PC-3 (cell line): Measurements from ENCODE around the gene KLHDC8A. TPM values are rescaled to one million over a fixed set of nuclear protein-coding genes. Genes with fewer than 3 reads are reported as not detected.

Experiments
- ATAC-seq: fragments of 200-7000 bp; cut with Tn5 transposase; 2 replicates; pipeline ENCODE4 v1.9.1; 2020; ENCODE audit warnings: mild to moderate bottlenecking, moderate library complexity
- BruUV-seq: library from RNA; stranded (reverse); fragments of 400-500 nt; replicated peaks from 2 replicates; lab custom pipeline; 2021; lab: Mats Ljungman, UMichigan
- CTCF ChIA-PET: fragments of 300-600 bp; sonication (Branson Sonifier 250); formaldehyde crosslinking; loops from one replicate; lab custom pipeline; 2022; ENCODE audit warnings: antibody characterized with exemption; lab: Charles Lee
- POLR2A ChIA-PET: fragments of 300-600 bp; sonication (Branson Sonifier 250); formaldehyde crosslinking; loops from one replicate; lab custom pipeline; 2022; ENCODE audit warnings: antibody characterized with exemption; ENCODE audit not compliant: unreplicated experiment; lab: Charles Lee
- DNase-seq: peaks from one replicate; pipeline ENCODE4 v3.0.0-alpha.2; 2015
- H2AFZ ChIP-seq: fragments of 300-600 bp; sonication (generic); 2 replicates; pipeline ENCODE4 v1.6.0; 2016; ENCODE audit warnings: antibody characterized with exemption, low read length
- H3F3A ChIP-seq: fragments of 300-600 bp; sonication (generic); one replicate; pipeline ENCODE4 v1.6.0; 2017; ENCODE audit warnings: antibody characterized with exemption, low read length, control low read depth, mild to moderate bottlenecking; ENCODE audit not compliant: unreplicated experiment
- H3K27ac ChIP-seq: fragments of 300-600 bp; sonication (generic); 2 replicates; pipeline ENCODE4 v1.5.1; 2016; ENCODE audit warnings: mild to moderate bottlenecking, low read length
- H3K27me3 ChIP-seq: fragments of 300-600 bp; sonication (generic); 2 replicates; pipeline ENCODE4 v1.6.1; 2016; ENCODE audit warnings: low read length, mixed read lengths
- H3K36me3 ChIP-seq: fragments of 300-600 bp; sonication (generic); 2 replicates; pipeline ENCODE4 v1.6.1; 2016; ENCODE audit warnings: low read depth, mixed run types, low read length, mixed read lengths
- H3K4me1 ChIP-seq: fragments of 300-600 bp; sonication (generic); 2 replicates; pipeline ENCODE4 v1.5.1; 2016; ENCODE audit warnings: low read length; ENCODE audit not compliant: insufficient read depth
- H3K4me2 ChIP-seq: fragments of 300-600 bp; sonication (generic); 2 replicates; pipeline ENCODE4 v1.6.0; 2016; ENCODE audit warnings: low read length
- H3K4me3 ChIP-seq: fragments of 300-600 bp; sonication (generic); 2 replicates; pipeline ENCODE4 v1.5.1; 2016; ENCODE audit warnings: mild to moderate bottlenecking, low read length, mixed read lengths
- H3K79me2 ChIP-seq: fragments of 300-600 bp; sonication (generic); 2 replicates; pipeline ENCODE4 v1.6.1; 2017; ENCODE audit warnings: low read length, mixed read lengths
- H3K9ac ChIP-seq: fragments of 300-600 bp; sonication (generic); 2 replicates; pipeline ENCODE4 v1.6.0; 2016; ENCODE audit warnings: mild to moderate bottlenecking, low read length
- H3K9me2 ChIP-seq: fragments of 300-600 bp; sonication (generic); replicated peaks from 2 replicates; pipeline ENCODE4 v1.6.1; 2016; ENCODE audit warnings: mixed run types, low read length, mixed read lengths
- H3K9me3 ChIP-seq: fragments of 300-600 bp; sonication (generic); 2 replicates; pipeline ENCODE4 v1.6.1; 2016; ENCODE audit warnings: low read length, mixed read lengths
- H4K20me1 ChIP-seq: fragments of 300-600 bp; sonication (generic); 2 replicates; pipeline ENCODE4 v1.6.1; 2016; ENCODE audit warnings: low read length, mixed read lengths
- EZH2 ChIP-seq: fragments of 300-600 bp; sonication (generic); IDR thresholded peaks from one replicate; pipeline ENCODE4 v1.6.1; 2017; ENCODE audit warnings: antibody characterized with exemption, mild to moderate bottlenecking, low read length; ENCODE audit not compliant: unreplicated experiment
- EZH2phosphoT487 ChIP-seq: fragments of 300-600 bp; sonication (generic); IDR thresholded peaks from 2 replicates; pipeline ENCODE4 v1.6.1; 2018; ENCODE audit warnings: mild to moderate bottlenecking, antibody characterized with exemption, low read length, borderline replicate concordance
- intact Hi-C: fragments of 100-400 bp; cut with micrococcal nuclease; formaldehyde crosslinking; loops from 2 replicates; pipeline ENCODE4 v1.9.0; 2023
- total RNA-seq: library from RNA; depleted of rRNA; stranded (reverse); fragments of >200 nt; gene quantifications from 2 replicates; pipeline ENCODE4 v1.2.3, GENCODE V29; 2014
- TF ChIP-seq, protein P1 (sequence below): fragments of 300-600 bp; sonication (generic); conservative IDR thresholded peaks from 2 replicates; pipeline ENCODE4 v1.5.1; 2017; ENCODE audit warnings: antibody characterized with exemption, low read depth, mild to moderate bottlenecking, low read length

Gene KLHDC8A
- total RNA-seq, 1 experiment from 2014 or later, result not detected

DNA sequence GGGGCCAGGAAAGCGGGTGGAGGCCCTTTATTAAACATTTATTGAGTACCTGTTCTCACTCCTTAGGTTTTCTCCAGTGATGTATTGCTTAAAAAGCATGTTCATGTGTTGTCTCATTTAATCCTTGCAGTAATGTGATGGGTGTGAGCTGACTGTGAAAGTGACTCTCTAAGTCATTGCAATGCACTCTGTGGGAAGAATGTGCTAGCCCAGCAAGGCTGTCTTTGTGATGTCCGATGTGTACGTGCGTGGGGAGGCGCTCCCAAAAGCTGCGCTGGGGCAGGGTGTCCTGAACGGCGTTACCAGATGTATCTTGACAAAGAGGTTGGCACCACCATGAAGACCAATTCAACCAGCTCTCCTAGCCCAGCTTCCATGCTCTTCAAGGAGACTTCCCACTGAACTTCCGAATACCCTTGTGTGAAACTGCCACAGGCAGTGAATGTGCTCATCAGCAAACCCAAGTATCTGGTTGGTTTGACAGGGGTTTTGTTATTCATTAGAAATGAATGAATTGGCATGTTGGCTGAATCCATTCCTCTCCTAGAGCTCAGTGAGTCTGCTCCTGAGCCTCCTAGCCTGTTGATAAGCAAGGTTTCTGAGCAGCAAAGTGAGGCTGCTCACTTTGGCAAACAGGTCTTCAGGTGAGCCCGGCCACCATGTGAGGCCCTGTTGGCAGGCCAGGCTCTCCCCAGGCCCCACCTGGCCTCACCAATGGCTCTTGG, 63.2 kb downstream of the KLHDC8A start:
- ATAC-seq (no peak), DNase-seq (no peak)
- ChIA-PET POLR2A (interaction anchor here (0.6 kb wide), 1 partner anchor 488 kb away, joined by 3 read pairs; no protein-coding TSS in a partner anchor), CTCF (interaction anchor here (0.6 kb wide), 1 partner anchor 21 kb away, joined by 3 read pairs; no protein-coding TSS in a partner anchor)
- Histone ChIP-seq H3K27ac (peak overlapping the region; percentile 73), H3K4me2 (peak overlapping the region; percentile 58), H3K4me3 (no peak overlapping the region), H3K36me3 (no peaks in the 10 kb centered on the region), H4K20me1 (no peaks in the 10 kb centered on the region), H3K9me3 (no peaks in the 10 kb centered on the region), H3K9ac (peak overlapping the region; percentile 21), H3K9me2 (no peaks in the 10 kb centered on the region), H2AFZ (0 out of 2 replicates have a peak overlapping the region, but pooled peaks have one; percentile 54), H3K4me1 (peaks cover 37% of the 10 kb centered on the region), H3K27me3 (no peaks in the 10 kb centered on the region), H3K79me2 (no peaks in the 10 kb centered on the region), H3F3A (no peaks in the 10 kb centered on the region)
- intact Hi-C loops, result no loop called here
- no TSS peak for BruUV-seq
- TF ChIP-seq, protein P1, sequence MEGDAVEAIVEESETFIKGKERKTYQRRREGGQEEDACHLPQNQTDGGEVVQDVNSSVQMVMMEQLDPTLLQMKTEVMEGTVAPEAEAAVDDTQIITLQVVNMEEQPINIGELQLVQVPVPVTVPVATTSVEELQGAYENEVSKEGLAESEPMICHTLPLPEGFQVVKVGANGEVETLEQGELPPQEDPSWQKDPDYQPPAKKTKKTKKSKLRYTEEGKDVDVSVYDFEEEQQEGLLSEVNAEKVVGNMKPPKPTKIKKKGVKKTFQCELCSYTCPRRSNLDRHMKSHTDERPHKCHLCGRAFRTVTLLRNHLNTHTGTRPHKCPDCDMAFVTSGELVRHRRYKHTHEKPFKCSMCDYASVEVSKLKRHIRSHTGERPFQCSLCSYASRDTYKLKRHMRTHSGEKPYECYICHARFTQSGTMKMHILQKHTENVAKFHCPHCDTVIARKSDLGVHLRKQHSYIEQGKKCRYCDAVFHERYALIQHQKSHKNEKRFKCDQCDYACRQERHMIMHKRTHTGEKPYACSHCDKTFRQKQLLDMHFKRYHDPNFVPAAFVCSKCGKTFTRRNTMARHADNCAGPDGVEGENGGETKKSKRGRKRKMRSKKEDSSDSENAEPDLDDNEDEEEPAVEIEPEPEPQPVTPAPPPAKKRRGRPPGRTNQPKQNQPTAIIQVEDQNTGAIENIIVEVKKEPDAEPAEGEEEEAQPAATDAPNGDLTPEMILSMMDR, result no peak
- TF ChIP-seq EZH2phosphoT487 (no peak), EZH2 (no peak)

DNA sequence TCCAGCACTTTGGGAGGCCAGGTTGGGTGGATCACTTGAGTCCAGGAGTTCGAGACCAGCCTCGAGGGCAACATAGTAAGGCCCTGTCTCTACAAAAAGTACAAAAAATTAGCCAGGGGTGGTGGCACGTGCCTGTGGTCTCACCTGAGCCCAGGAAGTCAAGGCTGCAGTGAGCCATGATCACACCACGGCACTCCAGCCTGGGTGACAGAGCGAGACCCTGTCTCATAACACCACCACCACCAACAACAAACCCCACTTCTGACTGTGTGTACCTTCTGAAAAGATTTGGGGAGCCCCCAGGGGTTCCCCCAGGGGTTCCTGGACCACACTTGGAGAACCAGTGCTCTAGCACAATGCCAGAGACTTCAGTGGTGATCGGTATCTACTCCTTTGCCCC, 65.1 kb downstream of the KLHDC8A start:
- ATAC-seq, result no peak
- Histone ChIP-seq H3K9ac (no peak overlapping the region), H2AFZ (no peak overlapping the region), H3K9me3 (no peaks in the 10 kb centered on the region), H3K36me3 (no peaks in the 10 kb centered on the region), H3K27me3 (no peaks in the 10 kb centered on the region), H3K9me2 (no peaks in the 10 kb centered on the region), H3K27ac (no peak overlapping the region), H4K20me1 (no peaks in the 10 kb centered on the region), H3K4me2 (no peak overlapping the region), H3K4me3 (no peak overlapping the region), H3F3A (no peaks in the 10 kb centered on the region), H3K4me1 (peaks cover 40% of the 10 kb centered on the region), H3K79me2 (no peaks in the 10 kb centered on the region)
- BruUV-seq, result no TSS peak
- intact Hi-C loops, result no loop called here
- DNase-seq, result no peak
- no peak for TF ChIP-seq EZH2phosphoT487
- TF ChIP-seq EZH2, result no peak
- ChIA-PET POLR2A (no interaction called here), CTCF (no interaction called here)

DNA sequence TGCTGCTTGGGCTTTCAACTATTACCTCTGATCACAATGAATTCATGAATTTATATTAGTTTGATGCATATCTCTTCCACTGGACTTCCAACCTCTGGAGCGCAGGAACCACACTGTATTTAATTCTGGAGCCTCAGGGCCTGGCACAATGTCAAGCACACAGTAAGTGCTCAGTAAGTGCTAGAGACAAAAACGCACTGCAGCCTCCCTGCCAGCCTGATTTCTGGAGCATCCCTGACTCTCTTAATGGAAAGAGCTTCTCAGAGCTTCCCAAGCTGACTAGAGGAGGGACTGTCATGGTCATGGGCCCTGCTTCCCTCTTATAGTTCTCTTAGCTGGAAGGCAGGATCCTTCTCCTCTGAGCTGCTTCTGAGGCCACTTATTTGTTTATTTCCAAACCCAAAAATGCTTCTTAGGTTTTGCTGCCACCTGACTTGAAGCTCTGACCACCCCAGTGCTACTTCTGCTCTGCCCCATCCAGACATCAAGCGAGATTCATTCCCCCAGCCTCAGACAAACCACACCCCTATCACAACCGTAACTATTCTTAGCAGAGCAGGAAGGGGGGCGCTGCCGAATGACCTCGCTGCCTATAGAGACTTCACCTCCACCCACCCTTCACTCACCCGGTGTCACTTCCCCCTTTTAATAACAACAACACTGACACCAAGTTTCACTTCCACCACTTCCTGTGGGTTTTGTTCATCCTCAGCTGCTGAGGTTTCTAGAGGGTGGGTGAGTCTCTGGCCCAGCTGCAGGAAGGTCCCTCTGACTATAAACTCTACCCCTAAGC, 68.8 kb downstream of the KLHDC8A start:
- H3K36me3 ChIP-seq, result no peaks in the 10 kb centered on the region
- ChIA-PET CTCF (interaction anchor here (0.7 kb wide), 1 partner anchor 14 kb away, joined by 3 read pairs; no protein-coding TSS in a partner anchor), POLR2A (no interaction called here)
- intact Hi-C loops, result no loop called here
- TF ChIP-seq, protein P1, result no peak
- no peak for TF ChIP-seq EZH2phosphoT487
- no peak for TF ChIP-seq EZH2
- H3K79me2 ChIP-seq, result no peaks in the 10 kb centered on the region
- H3K9me3 ChIP-seq, result no peaks in the 10 kb centered on the region
- DNase-seq, result peak; percentile 17
- H3K4me1 ChIP-seq, result peaks cover 42% of the 10 kb centered on the region
- H3K27ac ChIP-seq, result no peak overlapping the region
- no peaks in the 10 kb centered on the region for H3K27me3 ChIP-seq
- BruUV-seq, result no TSS peak
- H3K4me3 ChIP-seq, result no peak overlapping the region
- no peak for ATAC-seq
- no peaks in the 10 kb centered on the region for H3K9me2 ChIP-seq
- H4K20me1 ChIP-seq, result no peaks in the 10 kb centered on the region
- no peak overlapping the region for H3K4me2 ChIP-seq
- no peaks in the 10 kb centered on the region for H3F3A ChIP-seq
- H3K9ac ChIP-seq, result no peak overlapping the region
- H2AFZ ChIP-seq, result no peak overlapping the region
